HT1080 (cell line): ENCODE results near the gene PLEKHM2. TPM values are rescaled to one million over a fixed set of nuclear protein-coding genes. Genes with fewer than 3 reads are reported as not detected.
"Not testable (repeated sequence)": the region's sequence is repeated elsewhere in the genome, so short reads cannot be mapped to it uniquely, and the experiment has no call there.

Experiments
- DNase-seq: peaks from one replicate; pipeline ENCODE4 v3.0.0-alpha.2; 2015; ENCODE audit warnings: low read depth
- polyA plus RNA-seq, 2 experiments: library from polyadenylated mRNA; depleted of rRNA; stranded (reverse); fragments of >200 nt; gene quantifications; 2 replicates each; pipeline ENCODE4 v1.2.3, GENCODE V29; 2015
- total RNA-seq: library from RNA; depleted of rRNA; stranded (reverse); fragments of >200 nt; shearing (Covaris generic); gene quantifications from 2 replicates; pipeline ENCODE4 v1.2.3, GENCODE V29; 2014; rRNA removed

The PLEKHM2 gene, protein sequence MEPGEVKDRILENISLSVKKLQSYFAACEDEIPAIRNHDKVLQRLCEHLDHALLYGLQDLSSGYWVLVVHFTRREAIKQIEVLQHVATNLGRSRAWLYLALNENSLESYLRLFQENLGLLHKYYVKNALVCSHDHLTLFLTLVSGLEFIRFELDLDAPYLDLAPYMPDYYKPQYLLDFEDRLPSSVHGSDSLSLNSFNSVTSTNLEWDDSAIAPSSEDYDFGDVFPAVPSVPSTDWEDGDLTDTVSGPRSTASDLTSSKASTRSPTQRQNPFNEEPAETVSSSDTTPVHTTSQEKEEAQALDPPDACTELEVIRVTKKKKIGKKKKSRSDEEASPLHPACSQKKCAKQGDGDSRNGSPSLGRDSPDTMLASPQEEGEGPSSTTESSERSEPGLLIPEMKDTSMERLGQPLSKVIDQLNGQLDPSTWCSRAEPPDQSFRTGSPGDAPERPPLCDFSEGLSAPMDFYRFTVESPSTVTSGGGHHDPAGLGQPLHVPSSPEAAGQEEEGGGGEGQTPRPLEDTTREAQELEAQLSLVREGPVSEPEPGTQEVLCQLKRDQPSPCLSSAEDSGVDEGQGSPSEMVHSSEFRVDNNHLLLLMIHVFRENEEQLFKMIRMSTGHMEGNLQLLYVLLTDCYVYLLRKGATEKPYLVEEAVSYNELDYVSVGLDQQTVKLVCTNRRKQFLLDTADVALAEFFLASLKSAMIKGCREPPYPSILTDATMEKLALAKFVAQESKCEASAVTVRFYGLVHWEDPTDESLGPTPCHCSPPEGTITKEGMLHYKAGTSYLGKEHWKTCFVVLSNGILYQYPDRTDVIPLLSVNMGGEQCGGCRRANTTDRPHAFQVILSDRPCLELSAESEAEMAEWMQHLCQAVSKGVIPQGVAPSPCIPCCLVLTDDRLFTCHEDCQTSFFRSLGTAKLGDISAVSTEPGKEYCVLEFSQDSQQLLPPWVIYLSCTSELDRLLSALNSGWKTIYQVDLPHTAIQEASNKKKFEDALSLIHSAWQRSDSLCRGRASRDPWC
- 44.4 and 45.2 TPM in 2 replicates for total RNA-seq
- polyA plus RNA-seq (2015; cell fraction: cytosol; rRNA removed): 38.3 and 46.4 TPM in 2 replicates
- polyA plus RNA-seq (2015; cell fraction: nucleus; rRNA removed): 58.7 and 61.7 TPM in 2 replicates

DNA sequence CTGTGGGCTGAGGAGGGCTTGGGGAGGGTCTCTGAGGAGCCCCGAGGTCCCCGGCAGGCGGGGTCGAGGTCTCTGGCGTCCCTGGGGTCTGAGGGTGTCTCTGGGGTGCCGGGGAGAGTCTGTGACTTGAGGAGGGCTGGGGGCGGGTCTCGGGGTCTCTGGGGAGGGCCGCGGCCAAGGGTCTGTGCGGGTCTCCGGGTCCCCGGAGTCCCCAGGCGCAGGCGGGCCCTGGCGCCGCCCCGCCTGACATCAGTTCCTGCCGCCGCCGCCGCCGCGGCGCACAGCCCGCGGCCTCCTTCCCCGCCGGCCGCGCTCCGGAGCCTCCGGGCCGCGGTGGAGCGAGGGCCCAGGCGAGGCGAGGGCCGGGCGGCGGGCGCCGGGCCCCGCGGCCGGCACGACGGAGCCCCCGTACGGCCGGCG lies at the start of gene PLEKHM2:
Gene PLEKHM2 (plus strand): TSS at position 279 of the 420 bp plus-strand sequence. CDS start 239 bp downstream, outside the sequence.
- DNase-seq: no peak

DNA sequence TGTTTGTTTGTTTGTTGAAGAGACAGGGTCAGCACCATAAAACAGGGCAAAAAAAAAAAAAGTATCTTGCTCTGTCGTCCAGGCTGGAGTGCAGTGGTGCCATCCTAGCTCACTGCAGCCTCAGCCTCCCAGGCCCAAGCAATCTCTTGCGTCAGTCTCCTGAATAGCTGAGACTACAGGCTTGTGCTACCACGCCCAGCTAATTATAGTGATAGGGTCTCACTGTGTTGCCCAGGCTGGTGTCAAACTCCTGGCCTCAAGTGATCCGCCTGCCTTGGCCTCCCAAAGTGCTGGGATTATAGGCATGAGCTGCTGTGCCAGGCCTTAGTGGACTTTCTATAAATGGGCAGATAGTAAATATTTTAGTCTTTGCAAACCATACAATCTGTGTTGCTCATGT lies 47.7 kb upstream of the PLEKHM2 start:
- DNase-seq: no peak

DNA sequence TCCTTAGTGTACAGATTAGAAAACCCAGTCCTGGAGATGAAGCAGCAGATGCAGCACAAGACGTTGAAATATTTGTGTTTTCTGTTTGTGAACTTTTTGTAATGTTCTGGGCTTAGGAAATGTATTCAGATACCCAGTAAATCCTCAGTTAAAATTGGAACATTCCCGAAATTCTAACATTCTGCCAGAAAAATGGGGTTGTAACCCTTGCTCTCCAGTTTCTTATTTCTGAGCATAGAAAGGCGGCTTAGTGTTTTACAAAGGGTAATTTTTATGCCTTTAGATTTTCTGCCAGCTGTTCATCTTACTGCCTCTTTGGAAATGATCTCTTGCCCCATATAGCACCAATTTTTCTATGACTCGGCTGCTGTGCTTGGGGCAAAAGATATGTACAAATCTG lies 46.3 kb upstream of the PLEKHM2 start:
- no peak for DNase-seq

DNA sequence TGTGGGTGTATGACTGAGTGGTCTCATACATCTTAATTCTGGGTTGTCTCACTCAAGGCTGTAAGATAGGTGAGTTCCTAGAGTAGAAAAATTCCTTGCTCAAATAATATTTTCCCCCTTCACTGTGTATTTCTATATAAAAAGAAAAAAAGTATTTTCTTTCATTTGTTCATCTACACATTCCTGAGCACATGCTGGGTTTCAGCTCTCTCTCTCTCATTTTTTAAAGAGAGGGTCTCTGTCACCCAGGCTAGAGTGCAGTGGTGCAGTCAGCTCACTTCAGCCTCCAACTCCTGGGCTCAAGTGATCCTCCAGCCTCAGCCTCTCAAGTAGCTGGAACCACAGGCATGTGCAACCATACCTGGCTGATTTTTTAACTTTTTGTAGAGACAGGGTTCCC lies 44.9 kb upstream of the PLEKHM2 start:
- no peak for DNase-seq

DNA sequence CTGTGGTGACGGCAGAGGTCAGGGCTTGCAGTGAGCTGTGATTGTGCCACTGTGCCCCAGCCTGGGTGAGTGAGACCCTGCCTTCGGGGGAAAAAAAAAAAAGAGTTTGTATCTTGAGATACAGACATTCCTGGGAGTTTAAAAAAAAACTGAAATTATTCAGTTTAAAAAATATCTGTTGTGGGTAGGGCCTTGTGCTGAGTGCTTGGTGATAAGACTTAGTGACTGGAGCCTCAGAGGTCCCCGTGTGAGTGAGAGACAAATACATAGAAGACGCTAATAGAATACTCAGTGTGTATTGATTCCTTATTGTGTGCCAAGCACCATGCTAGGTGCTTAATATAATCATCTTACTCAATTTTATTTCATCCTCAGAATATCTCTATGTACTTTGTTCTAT lies 44.2 kb upstream of the PLEKHM2 start:
- no peak for DNase-seq

DNA sequence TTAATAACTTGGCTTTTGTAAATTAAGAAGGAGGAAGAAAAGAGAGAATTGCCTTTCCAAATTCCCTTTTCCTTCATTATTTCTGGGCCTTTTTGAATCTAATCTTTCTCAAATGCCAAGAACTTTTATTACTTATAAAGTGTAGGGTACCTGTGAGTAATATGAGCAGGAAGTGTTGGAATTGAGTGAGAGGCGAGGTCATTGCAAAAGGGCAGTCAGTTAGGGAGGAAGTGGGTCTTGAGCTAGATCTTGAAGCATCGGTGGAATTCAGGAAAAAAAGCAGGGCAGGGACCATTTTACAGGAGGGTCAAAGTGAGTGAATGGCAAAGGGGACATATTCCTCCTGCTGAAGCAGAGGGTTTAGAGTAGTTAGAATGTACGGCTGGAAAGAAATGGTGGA lies 43.5 kb upstream of the PLEKHM2 start:
- peak; percentile 32 for DNase-seq

DNA sequence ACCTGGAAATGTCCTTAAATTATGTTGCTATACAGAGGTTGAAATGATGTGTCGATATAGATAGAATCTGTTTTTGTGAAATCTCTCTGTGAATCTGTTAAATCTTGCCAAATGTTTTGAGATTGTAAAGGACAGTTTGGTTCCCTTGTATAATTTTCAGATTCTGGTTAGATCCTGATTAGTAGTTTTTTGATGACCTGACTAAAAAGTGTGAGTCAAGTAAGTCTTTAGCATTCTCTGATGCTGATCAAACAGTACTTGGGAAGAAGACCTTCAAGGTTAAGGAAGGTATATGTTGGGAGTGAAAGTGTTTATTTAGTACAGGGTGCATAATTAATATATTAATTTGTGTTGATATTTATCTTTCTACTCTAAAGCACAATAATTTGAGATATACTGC lies 34.2 kb upstream of the PLEKHM2 start:
- DNase-seq: no peak

DNA sequence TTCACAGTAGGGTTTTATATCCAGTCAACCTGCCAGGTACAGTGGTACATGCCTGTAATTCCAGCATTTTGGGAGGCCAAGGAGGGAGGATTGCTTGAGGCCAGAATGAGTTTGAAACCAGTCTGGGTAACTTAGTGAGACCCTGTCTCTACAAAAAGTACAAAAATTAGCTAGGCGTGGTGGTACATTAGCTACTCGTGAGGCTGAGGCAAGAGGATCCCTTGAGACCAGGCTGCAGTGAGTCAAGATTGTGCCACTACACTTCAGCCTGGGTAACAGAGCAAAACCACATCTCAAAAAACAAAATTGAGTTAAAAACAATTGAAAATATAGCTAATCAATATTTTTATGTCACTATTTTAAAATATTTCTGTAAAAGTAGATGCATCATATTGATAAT lies 33.7 kb upstream of the PLEKHM2 start:
- DNase-seq: no peak

DNA sequence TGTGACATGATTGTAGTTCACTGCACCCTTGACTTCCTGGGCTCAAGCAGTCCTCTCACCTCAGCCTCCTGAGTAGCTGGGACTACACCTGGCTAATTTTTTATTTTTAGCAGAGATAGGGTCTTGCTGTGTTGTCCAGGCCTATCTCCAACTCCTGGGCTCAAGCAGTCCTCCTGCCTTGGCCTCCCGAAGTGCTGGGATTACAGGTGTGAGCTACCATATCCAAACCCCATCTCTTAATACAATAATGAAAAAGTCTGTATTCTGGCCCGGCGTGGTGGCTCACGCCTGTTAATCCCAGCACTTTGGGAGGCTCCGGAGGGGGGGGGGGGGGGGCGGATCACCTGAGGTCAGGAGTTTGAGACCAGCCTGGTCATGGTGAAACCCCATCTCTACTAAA lies 32.0 kb upstream of the PLEKHM2 start:
- not testable (repeated sequence) for DNase-seq

DNA sequence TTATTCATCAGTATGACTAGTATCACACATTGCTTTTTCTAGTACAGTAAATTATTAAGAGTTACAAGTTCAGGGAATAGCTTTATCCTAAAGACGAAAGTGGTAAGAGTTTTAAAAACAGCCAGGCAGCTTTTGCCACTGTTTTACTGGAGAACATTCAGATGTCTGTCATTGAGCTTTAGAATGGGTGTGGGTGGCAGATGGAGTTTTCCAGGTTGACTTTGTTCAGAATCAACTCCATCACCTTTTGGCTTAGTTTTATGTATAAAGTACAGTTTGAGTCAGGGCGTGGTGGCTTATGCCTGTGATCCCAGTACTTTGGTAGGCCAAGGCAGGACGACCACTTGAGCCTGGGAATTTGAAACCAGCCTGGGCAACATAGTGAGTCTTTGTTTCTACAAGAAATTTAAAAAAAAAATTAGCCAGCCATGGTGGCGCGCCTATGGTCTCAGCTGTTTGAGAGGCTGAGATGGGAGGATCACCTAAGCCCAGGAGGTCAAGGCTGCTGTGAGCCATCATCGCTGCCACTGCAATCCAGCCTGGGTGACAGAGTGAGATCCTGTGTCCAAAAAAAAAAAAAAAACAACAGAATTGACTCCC lies 29.9 kb upstream of the PLEKHM2 start:
- no peak for DNase-seq

DNA sequence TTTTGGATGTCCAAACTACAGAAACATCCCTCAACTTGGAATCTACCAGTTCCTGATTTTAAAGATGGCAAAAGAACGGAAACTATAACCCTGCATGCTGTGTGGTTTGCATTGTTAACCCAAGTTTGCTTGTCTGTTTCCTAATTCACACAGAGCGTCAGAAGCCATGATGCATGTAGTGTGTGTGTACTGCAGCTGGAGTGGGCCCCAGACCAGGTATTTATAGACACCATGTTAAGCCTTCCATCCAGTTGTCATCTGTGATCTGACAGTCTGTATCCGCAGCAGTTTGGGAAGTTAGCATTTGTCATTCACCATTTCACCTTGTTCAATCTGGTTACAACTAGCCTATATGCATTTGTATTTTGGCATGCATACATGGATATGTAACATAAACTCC lies 27.7 kb upstream of the PLEKHM2 start:
- no peak for DNase-seq

DNA sequence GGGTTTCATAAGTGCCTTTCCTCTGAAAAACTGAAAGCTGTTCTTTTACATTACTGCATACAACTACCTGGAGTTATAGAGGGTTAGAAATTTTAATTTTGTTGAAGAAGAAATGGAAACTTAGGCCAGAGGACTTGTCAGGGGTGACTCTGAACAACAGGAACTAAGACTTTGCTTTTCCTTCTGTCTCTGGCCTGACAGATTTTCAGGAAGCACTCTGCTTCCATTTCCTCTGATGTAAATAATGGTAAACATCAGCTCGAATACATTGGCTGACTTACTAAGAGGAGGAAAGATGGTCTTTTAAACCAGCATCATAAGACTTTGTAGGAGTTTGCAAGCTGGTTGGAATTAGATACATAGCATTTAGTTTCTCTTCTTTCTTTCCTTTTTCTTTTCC lies 27.1 kb upstream of the PLEKHM2 start:
- DNase-seq: no peak

DNA sequence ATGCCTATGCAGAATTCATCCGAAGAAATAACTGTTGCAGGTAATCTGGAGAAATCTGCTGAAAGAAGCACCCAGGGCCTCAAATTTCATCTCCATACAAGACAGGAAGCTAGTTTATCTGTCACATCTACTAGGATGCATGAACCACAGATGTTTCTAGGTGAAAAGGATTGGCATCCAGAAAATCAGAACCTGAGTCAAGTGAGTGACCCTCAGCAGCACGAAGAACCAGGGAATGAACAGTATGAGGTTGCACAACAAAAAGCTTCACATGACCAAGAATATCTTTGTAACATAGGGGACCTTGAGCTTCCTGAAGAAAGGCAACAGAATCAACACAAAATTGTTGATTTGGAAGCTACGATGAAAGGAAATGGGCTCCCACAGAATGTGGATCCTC lies 24.0 kb upstream of the PLEKHM2 start:
- DNase-seq: no peak

DNA sequence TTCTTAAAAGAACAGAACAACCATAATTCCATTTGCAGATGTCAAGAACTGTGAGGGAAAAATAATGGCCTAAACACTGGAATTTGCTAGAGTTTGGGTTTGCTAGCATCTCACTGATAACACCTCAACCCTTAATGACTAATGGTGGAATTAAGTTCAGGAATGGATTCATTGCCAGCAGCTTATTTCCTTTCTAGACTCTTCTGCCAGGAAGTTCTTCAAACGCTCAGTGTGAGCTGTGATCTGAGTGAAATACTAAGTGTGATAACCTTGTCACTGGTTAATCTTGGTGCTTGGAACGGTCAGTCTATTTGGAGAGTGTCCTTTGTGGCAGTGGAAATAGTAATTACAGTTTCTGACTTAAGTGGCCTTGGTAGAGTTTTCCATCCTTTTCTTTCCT lies 21.6 kb upstream of the PLEKHM2 start:
- DNase-seq: no peak

DNA sequence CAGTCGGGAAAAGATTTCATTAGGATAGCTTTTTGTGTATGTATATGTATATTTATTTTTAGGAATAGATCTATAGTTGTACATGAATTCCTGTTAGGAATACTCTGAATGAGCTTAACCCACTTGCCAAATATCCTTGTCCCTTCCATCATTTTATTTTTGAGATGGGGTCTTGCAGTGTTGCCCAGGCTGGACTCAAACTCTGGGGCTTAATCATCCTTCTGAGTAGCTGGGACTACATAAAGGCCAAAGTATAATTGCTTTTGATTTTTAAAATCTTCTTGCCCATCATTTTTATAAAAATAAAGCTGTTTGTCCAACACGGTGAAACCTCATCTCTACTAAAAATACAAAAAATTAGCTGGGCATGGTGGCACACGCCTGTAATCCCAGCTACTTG lies 20.2 kb upstream of the PLEKHM2 start:
- DNase-seq: no peak

DNA sequence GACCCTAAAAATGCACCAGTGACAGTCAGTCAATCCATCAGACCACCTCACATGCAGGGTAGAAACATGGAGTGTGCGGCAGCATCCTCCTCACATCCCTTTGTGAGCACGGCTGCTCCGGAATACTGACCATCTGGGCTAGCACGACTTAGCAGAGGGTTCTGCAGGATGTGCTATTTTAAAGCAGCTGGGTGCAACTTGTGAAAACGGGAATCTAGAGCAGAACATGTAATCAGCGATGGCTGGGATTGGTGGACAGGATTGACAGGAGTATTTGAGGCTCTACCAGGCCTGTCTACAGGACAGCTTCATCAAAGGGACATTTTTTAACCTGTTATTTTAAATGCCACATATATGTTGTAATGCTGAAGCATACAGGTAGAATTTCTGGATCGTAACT lies 16.8 kb upstream of the PLEKHM2 start:
- no peak for DNase-seq

DNA sequence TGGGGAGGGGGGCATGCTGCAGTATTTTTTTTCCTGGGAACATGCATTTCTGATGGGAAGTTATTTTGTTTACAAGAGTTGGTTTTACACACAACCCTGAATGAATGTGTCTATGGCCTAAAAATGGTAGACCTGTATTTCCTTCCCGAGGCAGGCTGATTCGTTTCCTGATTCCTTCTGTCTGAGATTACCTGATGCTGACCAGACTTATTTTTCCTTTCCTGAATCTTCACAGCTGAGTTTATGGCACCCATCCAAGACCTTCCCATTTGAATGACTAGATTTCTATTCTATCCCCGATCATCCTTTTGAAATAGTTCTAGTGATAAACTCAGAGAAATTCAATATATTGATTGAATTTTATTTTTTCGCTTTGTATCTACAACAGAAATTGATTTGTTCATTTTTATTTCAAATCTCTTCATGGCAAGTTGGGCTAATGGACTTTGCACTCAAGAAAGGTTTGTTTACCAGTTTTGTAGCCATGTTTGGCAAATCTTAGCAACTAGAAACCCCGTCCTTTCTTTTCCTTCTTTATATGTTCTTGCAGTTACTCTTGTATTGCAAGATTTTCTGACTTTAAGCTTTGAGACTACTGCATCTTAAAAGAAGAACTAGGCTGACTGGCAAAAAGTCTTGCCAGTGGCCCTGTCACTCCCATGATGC lies 15.9 kb upstream of the PLEKHM2 start:
- peak; percentile 60 for DNase-seq

DNA sequence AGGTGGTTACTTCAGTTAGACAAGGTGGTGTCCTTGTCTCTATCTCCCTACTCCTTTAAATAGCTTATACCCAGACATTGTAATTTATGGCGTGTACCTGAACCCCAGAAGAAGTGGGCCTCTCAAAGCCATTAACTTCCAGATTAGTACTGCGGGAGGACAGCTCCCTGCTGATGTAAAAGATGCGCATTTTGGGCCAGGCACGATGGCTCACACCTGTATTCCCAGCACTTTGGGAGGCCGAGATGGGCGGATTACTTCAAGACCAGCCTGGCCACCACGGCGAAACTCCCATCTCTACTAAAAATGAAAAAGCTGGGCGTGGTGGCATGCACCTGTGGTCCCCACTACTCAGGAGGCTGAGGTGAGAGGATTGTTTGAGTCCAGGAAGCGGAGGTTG lies 15.0 kb upstream of the PLEKHM2 start:
- DNase-seq: no peak

DNA sequence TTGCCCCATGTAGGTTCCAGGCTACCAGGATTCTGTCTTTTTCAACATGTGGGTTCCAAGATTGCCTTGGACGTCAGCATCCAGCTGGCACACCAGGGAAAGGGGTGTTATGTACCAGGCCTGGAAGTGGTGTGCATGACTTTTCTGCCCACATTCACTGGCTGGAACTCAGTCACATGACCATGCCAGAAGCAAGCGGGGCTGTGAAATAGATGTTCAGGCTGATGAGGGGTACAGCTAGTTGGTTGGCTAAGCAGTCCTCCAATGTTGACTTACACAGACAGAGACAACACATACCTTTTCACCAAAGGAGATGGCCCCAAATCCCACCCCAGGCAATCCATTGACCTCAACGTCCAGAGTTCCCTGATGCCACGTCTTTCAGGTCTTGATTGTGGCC lies 14.3 kb upstream of the PLEKHM2 start:
- DNase-seq: no peak

DNA sequence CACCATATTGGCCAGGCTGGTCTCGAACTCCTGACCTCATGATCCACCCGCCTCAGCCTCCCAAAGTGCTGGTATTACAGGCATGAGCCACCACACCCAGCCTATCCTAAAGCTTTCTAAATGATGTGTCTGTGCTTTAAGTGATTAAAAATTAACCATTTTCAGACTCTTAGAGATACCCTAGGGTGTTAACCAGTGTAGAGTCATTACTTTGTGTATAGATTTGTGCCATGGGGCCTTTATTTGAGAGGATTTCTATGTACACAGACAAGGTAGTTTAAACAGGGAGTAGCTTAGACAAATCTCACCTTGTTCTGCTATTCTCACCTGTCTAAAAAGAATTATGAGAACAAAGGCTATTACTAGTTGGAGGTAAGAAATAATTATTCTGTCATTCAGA lies 12.7 kb upstream of the PLEKHM2 start:
- DNase-seq: no peak
